Cardiac muscle cell (in vitro differentiated cells and primary cell): ENCODE measurements around the gene CXorf58. TPM values are rescaled to one million over a fixed set of nuclear protein-coding genes. Genes with fewer than 3 reads are reported as not detected.

Experiments
- DNase-seq, 2 donors: peaks; one replicate each; pipeline versions ENCODE4 v3.0.0 to v3.0.0-alpha.2; 2010 to 2017; ENCODE audit warnings: low read depth in 1 of 2, low spot score in 1 of 2
- H3K27ac ChIP-seq: fragments of 200-600 bp; sonication (generic); 2 replicates; pipeline ENCODE4 v1.5.1; 2016
- H3K27me3 ChIP-seq: fragments of 200-600 bp; sonication (generic); 2 replicates; pipeline ENCODE4 v1.6.0; 2016; ENCODE audit warnings: control low read depth
- H3K36me3 ChIP-seq: fragments of 200-600 bp; sonication (generic); 2 replicates; pipeline ENCODE4 v1.5.1; 2016; ENCODE audit warnings: control low read depth
- H3K4me1 ChIP-seq: fragments of 200-600 bp; sonication (generic); 2 replicates; pipeline ENCODE4 v1.8.1; 2017; ENCODE audit warnings: low read depth, mild to moderate bottlenecking, mixed run types
- H3K4me3 ChIP-seq: fragments of 200-600 bp; sonication (generic); 2 replicates; pipeline ENCODE4 v1.5.1; 2016; ENCODE audit warnings: mild to moderate bottlenecking
- H3K9me3 ChIP-seq: fragments of 200-600 bp; sonication (generic); 2 replicates; pipeline ENCODE4 v1.5.1; 2017; ENCODE audit warnings: low read depth, mild to moderate bottlenecking, control low read depth
- CTCF ChIP-seq: IDR thresholded peaks from 2 replicates; pipeline ENCODE4 v1.5.1; 2012; ENCODE audit warnings: low read depth, mild to moderate bottlenecking, low read length
- polyA plus RNA-seq: library from polyadenylated mRNA; unstranded; fragments of >200 nt; fragmentation: Nextera tagmentation; extraction: Ambion mirVana; gene quantifications from 2 replicates; pipeline ENCODE4 v1.2.1, GENCODE V29; 2016
- total RNA-seq: library from RNA; depleted of rRNA; stranded (reverse); fragments of >200 nt; gene quantifications from 2 replicates; pipeline ENCODE4 v1.2.3, GENCODE V29; 2016

The CXorf58 gene
- total and polyA plus RNA-seq, 2 experiments from 2014 or later, result 0.43 to 0.45 TPM

GRCh38 chrX:23982891-23983290, 75.1 kb downstream of the CXorf58 start:
- no peak for TF ChIP-seq CTCF
- Histone ChIP-seq H3K9me3 (no peaks in the 10 kb centered on the region), H3K27ac (no peak overlapping the region), H3K27me3 (no peaks in the 10 kb centered on the region), H3K4me1 (peaks cover 21% of the 10 kb centered on the region), H3K36me3 (peaks cover 19% of the 10 kb centered on the region), H3K4me3 (no peak overlapping the region)
- DNase-seq, result no peak

Other genes starting within 250 kb of the CXorf58 start
- gene PRDX4, start 240.5 kb upstream of the CXorf58 start, total RNA-seq, result 353 and 397 TPM in 2 replicates
- gene PRDX4, start 240.5 kb upstream of the CXorf58 start, polyA plus RNA-seq, result 402 and 404 TPM in 2 replicates
- gene ACOT9, start 164.7 kb upstream of the CXorf58 start, total RNA-seq, result 20.2 and 22.2 TPM in 2 replicates
- gene ACOT9, start 164.7 kb upstream of the CXorf58 start, polyA plus RNA-seq, result 31.1 and 37.2 TPM in 2 replicates
- 89.8 and 238 TPM in 2 replicates for gene SAT1, start 124.8 kb upstream of the CXorf58 start, total RNA-seq
- 127 and 290 TPM in 2 replicates for gene SAT1, start 124.8 kb upstream of the CXorf58 start, polyA plus RNA-seq
- gene APOO, start 68 bp upstream of the CXorf58 start, total RNA-seq, result 44.9 and 74.7 TPM in 2 replicates
- gene APOO, start 68 bp upstream of the CXorf58 start, polyA plus RNA-seq, result 135 and 161 TPM in 2 replicates
- gene KLHL15, start 119.2 kb downstream of the CXorf58 start, total RNA-seq, result 9.9 and 15.8 TPM in 2 replicates
- 3.5 and 8.4 TPM in 2 replicates for gene KLHL15, start 119.2 kb downstream of the CXorf58 start, polyA plus RNA-seq
- 196 and 246 TPM in 2 replicates for gene EIF2S3, start 146.9 kb downstream of the CXorf58 start, total RNA-seq
- 76.4 and 108 TPM in 2 replicates for gene EIF2S3, start 146.9 kb downstream of the CXorf58 start, polyA plus RNA-seq
- gene ZFX, start 241.7 kb downstream of the CXorf58 start, total RNA-seq, result 39.9 and 43.6 TPM in 2 replicates
- 24.6 and 36.6 TPM in 2 replicates for gene ZFX, start 241.7 kb downstream of the CXorf58 start, polyA plus RNA-seq